Astrocyte of the spinal cord (primary cell): ENCODE measurements around the gene ACTL10.
A peak's percentile ranks its signal among the peaks of the same experiment; 100 is the strongest.

Experiments
- DNase-seq: peaks from one replicate; pipeline ENCODE4 v3.0.0; 2011; ENCODE audit warnings: low read depth, low spot score
- H3K4me3 ChIP-seq: 2 replicates; pipeline ENCODE4 v1.5.1; 2011; ENCODE audit warnings: low read depth, mild to moderate bottlenecking, low read length, moderate library complexity
- in situ Hi-C: cut with HindIII; loops from 2 replicates; pipeline ENCODE4 v1.10.0; 2017; ENCODE audit warnings: low sequenced_read_pairs
- TF ChIP-seq, protein P1 (sequence below): IDR thresholded peaks from 2 replicates; pipeline ENCODE4 v1.5.1; 2012; ENCODE audit warnings: low read depth, mild to moderate bottlenecking, low read length, inconsistent platforms

The ACTL10 gene

DNA sequence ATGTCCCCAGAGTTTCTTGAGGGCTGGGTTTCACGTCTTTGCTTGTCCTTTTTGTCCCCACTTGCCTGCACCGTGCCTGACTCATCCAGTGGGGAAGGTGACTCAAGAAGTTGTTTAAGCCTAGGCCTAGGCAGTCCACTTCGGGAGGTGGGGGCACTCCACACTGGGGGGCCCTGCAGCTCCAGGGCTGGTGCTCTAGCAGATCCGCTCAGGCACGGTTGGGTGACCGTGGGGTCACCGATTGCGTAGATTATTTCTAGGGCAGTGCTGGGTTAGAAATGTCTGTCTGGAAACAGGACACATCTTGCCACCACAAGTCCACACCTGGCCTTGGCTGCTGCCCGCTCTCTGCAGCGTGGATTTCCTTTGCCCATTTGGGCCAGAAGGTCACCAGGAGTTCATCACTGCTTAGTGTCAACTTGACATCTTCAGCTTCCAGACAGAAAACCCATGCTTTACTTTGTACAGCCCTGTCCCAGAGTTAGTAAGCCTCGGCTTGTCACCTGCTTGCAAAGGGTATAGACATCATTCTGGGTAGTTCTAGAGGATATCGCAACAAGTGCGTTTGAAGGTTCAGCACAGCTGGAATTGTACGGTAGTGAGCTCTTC lies 18.2 kb upstream of the ACTL10 start:
- peak; percentile 30 for DNase-seq
- TF ChIP-seq, protein P1, sequence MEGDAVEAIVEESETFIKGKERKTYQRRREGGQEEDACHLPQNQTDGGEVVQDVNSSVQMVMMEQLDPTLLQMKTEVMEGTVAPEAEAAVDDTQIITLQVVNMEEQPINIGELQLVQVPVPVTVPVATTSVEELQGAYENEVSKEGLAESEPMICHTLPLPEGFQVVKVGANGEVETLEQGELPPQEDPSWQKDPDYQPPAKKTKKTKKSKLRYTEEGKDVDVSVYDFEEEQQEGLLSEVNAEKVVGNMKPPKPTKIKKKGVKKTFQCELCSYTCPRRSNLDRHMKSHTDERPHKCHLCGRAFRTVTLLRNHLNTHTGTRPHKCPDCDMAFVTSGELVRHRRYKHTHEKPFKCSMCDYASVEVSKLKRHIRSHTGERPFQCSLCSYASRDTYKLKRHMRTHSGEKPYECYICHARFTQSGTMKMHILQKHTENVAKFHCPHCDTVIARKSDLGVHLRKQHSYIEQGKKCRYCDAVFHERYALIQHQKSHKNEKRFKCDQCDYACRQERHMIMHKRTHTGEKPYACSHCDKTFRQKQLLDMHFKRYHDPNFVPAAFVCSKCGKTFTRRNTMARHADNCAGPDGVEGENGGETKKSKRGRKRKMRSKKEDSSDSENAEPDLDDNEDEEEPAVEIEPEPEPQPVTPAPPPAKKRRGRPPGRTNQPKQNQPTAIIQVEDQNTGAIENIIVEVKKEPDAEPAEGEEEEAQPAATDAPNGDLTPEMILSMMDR = no peak
- no peak overlapping the region for H3K4me3 ChIP-seq
- in situ Hi-C loops = no loop called here

DNA sequence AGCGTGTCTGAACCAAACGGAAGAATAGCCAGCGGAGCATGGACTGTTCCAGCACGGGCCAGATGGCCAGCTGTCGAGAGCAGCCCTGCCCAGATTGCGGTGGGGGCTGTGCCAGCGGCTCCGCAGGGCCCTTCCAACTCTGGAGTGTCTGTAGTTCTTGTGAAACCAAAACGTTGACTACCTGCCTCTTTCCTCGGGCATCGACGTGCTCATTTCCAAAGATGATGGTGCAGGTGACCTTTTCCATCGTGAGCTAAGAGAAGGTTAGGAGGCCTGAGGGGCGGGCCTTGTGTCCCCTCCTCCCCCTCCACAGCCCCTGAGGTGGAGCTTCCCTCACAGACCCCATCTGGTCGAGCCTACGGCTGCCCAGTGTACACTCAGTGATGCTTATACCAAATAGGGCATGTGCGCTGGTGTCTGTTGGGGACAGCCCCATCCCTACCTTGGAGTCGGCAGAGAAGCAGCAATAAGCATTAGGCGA lies 17.5 kb upstream of the ACTL10 start:
- TF ChIP-seq, protein P1 = no peak
- in situ Hi-C loops = no loop called here
- no peak for DNase-seq

GRCh38 chr20:33650111-33650752 lies 16.5 kb upstream of the ACTL10 start:
- DNase-seq = no peak
- no peak overlapping the region for H3K4me3 ChIP-seq
- TF ChIP-seq, protein P1 = no peak
- in situ Hi-C loops = no loop called here

More for the DNA sequence above, 17.5 kb upstream of the ACTL10 start:
- H3K4me3 ChIP-seq = no peak overlapping the region

- TF ChIP-seq, protein P1 = no peak
- no peak for DNase-seq
- H3K4me3 ChIP-seq = no peak overlapping the region
- in situ Hi-C loops = no loop called here
Observed at GRCh38 chr20:33650753-33651561, 15.8 kb upstream of the ACTL10 start.

DNA sequence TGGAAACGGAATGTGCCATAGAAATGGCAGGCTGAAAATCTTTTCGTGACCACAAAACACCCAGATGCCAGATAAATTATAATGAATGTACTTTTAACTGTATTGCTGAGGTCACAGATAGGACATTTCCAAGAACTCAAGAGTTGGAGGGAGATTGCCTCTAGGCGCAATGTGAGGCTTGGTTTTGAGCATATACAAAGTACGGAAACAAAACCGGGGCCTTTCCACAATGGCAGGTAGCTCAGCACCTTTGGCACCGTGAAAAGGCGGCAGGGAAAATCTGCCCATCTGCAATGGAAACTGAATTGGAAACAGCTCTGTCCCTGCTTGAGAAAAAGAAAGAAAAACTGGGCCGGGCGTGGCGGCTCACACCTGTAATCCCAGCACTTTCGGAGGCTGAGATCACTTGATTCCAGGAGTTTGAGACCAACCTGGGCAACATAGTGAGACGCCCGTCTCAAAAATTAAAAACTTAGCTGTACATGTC lies 15.1 kb upstream of the ACTL10 start:
- H3K4me3 ChIP-seq = no peak overlapping the region
- in situ Hi-C loops = no loop called here
- TF ChIP-seq, protein P1 = no peak
- DNase-seq = no peak

DNA sequence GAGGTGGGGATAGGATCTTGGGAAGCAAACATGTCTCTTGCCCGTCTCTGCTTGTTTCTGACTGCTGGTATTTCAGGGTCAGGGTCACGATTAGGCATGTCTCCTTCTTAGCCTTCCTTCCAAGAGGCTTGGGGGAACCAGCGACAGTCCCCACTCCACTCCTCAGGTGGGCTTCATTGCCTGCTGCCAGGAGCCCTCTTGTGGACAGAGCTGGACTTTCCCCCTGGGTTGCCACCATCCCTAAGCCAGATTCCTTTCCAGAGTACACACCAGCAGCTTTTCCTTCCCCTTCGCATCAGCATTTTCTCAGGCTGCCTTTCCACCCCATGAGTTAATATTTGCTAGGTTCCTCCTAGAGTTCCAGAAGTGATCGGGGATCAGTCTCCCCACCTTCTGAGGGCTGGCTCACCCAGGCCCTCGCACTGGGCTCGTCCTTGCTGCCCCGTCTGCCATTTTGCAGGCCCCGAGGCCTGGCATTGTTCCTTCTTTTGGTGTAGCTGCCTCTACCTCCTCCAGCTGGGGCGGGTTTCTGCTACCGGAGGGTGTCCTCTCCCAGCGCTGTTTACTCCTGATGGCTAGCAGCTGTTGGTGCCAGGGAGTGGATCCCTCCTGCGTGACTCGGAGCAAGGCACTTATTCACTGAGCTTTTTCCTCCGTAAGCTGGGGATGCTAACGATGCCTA lies 13.4 kb upstream of the ACTL10 start:
- TF ChIP-seq, protein P1 = peak; percentile 94
- in situ Hi-C loops = no loop called here
- no peak overlapping the region for H3K4me3 ChIP-seq
- peak; percentile 61 for DNase-seq
